Sigmoid colon (tissue), 7 donors: ENCODE measurements around the gene MRPL40. TPM values are rescaled to one million over a fixed set of nuclear protein-coding genes. Genes with fewer than 3 reads are reported as not detected.

ENCODE experiments used
- DNase-seq: peaks from one replicate; pipeline ENCODE4 v3.0.0-alpha.2; 2019
- H3K27ac ChIP-seq, 4 donors: fragments of 200-600 bp; sonication (generic); one replicate each; pipeline ENCODE4 v1.5.1; 2016 to 2019; ENCODE audit warnings: mild to moderate bottlenecking in 1 of 4
- H3K27me3 ChIP-seq, 3 donors: fragments of 200-600 bp; sonication (generic); one replicate each; pipeline ENCODE4 v1.5.1; 2019; ENCODE audit warnings: mild to moderate bottlenecking in 1 of 3
- H3K36me3 ChIP-seq, 4 donors: fragments of 200-600 bp; sonication (generic); one replicate each; pipeline ENCODE4 v1.5.1; 2016 to 2019
- H3K4me1 ChIP-seq, 4 donors: fragments of 200-600 bp; sonication (generic); one replicate each; pipeline ENCODE4 v1.5.1; 2017 to 2019
- H3K4me3 ChIP-seq, 4 donors: fragments of 200-600 bp; sonication (generic); one replicate each; pipeline ENCODE4 v1.5.1; 2017 to 2019; ENCODE audit warnings: mild to moderate bottlenecking in 2 of 4, moderate library complexity in 1 of 4
- H3K9me3 ChIP-seq, 4 donors: fragments of 200-600 bp in 3 of 4; sonication (generic) in 3 of 4; one replicate each; pipeline versions ENCODE4 v1.5.1 to v1.6.1; 2013 to 2019
- EP300 ChIP-seq, 4 donors: sonication (generic); formaldehyde crosslinking; IDR thresholded peaks; one replicate each; pipeline ENCODE4 v1.6.1; 2017; ENCODE audit warnings: antibody characterized with exemption in 4 of 4
- POLR2A ChIP-seq, 2 donors: fragments of 450-650 bp; IDR thresholded peaks; one replicate each; pipeline ENCODE4 v1.6.1; 2016; ENCODE audit warnings: antibody characterized with exemption in 2 of 2, mild to moderate bottlenecking in 2 of 2, moderate library complexity in 2 of 2
- POLR2AphosphoS5 ChIP-seq, 4 donors: sonication (generic); formaldehyde crosslinking; IDR thresholded peaks; one replicate each; pipeline ENCODE4 v1.6.1; 2017; ENCODE audit warnings: antibody characterized with exemption in 4 of 4
- whole genome bisulfite sequencing, 2 donors: extraction: QIAGEN DNeasy Blood & Tissue Kit; methylation state at CpG; one replicate each; pipeline ENCODE4 v1.1.7; 2013; 5-methylcytosine and 5-hydroxymethylcytosine counted together
- intact Hi-C: fragments of 100-400 bp; cut with DNase I; formaldehyde crosslinking; loops from one replicate; pipeline ENCODE4 v1.15.1; 2023
- polyA plus RNA-seq, 3 donors: library from polyadenylated mRNA; stranded (reverse); fragments of 200-250 nt; gene quantifications; one replicate each; pipeline ENCODE4 v1.2.3, GENCODE V29; 2013
- total RNA-seq, 4 donors: library from RNA; depleted of rRNA; stranded (reverse); fragments of >200 nt; gene quantifications; one replicate each; pipeline ENCODE4 v1.1.0, GENCODE V29; 2016
- TF ChIP-seq, protein P1 (sequence below), 4 experiments: fragments of 450-650 bp in 3 of 4; fragments of 200-600 bp in 1 of 4; IDR thresholded peaks; one replicate each; pipeline ENCODE4 v1.5.1; 2016 to 2019; ENCODE audit warnings: antibody characterized with exemption in 4 of 4, mild to moderate bottlenecking in 3 of 4, moderate library complexity in 2 of 4
- donor health status: healthy with polysubstance abuse.
- donor health status: Bipolar disorder and iron deficiency.
- donor health status: healthy.

Gene MRPL40
- total and polyA plus RNA-seq, 7 donors: 19.5 to 32.4 (median 30.1) TPM

DNA sequence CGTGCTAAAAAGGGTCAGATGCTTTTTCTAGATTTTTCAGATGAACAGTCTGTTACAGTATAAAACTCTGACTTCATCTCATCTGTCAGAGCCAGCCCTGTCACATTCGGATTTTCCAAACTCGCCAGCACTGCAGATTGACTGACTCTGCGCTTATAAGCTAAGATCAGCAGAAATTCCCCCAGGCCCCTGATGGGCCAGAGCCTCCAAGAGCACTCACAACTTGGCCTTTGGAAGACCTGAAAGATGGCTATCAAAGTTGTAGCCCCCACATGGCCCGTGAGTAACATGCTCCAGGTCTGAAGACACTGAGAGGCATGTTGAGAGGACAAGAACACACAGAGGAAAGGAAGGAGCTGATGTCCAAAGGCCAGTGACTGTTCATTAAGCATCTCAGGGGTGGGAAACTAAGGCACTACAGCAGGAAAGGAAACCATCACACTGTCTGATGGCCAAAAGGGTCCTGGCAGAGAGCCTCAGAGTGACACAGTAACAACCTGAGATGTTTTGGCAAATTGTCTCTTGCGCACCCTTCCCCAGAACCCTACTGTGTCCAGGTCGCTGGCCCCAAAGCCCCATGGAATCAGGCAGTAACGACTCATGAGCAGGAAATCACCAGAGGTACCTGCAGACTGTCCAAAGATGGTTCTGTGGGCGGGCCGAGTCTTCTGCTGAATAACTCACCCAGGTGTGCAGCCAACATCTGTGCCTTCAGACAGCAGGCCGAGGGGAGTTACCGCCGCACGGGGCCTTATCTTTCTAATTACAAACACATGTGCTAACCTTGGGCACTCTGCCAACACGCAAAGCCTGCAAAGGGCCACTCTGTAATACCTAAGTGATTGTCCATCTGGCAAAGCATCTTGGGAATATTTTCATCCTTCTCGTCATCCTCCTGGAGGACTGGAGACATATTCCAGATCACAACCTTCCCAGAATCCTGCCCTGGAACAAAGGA is 24.4 kb upstream of the MRPL40 start:
- no peaks in the 10 kb centered on the region for H3K27me3 ChIP-seq
- intact Hi-C loops: no loop called here
- H3K9me3 ChIP-seq: no peaks in the 10 kb centered on the region
- peaks cover 0 to 8% (median 0%) of the 10 kb centered on the region in 4 donors for H3K4me1 ChIP-seq
- TF ChIP-seq POLR2AphosphoS5 (IDR thresholded peaks at IDR 0.05): no peak
- TF ChIP-seq EP300 (IDR thresholded peaks at IDR 0.05): no peak
- TF ChIP-seq, protein P1, sequence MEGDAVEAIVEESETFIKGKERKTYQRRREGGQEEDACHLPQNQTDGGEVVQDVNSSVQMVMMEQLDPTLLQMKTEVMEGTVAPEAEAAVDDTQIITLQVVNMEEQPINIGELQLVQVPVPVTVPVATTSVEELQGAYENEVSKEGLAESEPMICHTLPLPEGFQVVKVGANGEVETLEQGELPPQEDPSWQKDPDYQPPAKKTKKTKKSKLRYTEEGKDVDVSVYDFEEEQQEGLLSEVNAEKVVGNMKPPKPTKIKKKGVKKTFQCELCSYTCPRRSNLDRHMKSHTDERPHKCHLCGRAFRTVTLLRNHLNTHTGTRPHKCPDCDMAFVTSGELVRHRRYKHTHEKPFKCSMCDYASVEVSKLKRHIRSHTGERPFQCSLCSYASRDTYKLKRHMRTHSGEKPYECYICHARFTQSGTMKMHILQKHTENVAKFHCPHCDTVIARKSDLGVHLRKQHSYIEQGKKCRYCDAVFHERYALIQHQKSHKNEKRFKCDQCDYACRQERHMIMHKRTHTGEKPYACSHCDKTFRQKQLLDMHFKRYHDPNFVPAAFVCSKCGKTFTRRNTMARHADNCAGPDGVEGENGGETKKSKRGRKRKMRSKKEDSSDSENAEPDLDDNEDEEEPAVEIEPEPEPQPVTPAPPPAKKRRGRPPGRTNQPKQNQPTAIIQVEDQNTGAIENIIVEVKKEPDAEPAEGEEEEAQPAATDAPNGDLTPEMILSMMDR (IDR thresholded peaks at IDR 0.05): no peak
- no peak for TF ChIP-seq POLR2A (IDR thresholded peaks at IDR 0.05)
- WGBS, 2 donors: 62 to 83% methylated on average over 16 of the region's 16 CpGs
- H3K36me3 ChIP-seq: peaks cover 9 to 55% (median 32%) of the 10 kb centered on the region in 4 donors
- H3K4me3 ChIP-seq: no peak overlapping the region
- peak; percentile 65 for DNase-seq
- no peak overlapping the region for H3K27ac ChIP-seq

DNA sequence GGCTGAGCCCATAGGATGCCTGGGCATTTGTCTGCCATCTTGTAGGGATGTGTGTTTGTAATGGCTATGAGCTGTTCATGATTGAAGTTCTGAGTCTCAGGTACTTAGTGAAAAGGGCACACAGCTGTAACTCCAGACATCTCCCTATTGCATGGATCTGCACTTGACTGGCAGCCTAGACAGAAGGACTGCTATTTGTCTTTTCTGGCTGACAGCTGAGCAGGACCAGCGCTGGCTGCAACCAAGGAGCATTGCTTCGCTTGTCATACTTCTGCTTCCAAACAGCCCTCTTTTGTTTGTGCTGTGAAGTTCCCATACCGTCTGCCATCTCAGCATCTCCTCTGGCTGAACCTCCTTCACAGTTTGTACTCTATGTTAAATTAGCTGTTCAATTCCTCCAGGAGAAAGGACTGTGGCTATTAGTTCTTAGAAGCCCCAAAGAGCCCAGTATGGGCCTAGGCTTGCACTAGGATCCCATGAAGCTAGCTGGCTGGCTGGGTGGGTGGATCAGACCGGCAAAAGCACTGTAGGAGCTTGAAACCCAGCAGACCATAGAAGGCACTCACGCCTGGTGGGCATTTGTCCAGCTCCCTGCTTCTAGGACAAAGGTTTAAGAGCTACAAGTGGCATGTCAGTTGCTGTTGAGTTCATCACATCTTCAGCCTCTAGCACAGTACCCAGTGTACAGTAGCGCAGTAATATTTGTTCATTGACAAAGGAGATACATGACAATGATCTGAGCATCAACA is 21.2 kb upstream of the MRPL40 start:
- peaks cover 0 to 8% (median 0%) of the 10 kb centered on the region in 4 donors for H3K4me1 ChIP-seq
- H3K36me3 ChIP-seq: peaks cover 9 to 41% (median 23%) of the 10 kb centered on the region in 4 donors
- TF ChIP-seq POLR2AphosphoS5 (IDR thresholded peaks at IDR 0.05) (no peak), POLR2A (IDR thresholded peaks at IDR 0.05) (no peak), EP300 (IDR thresholded peaks at IDR 0.05) (no peak)
- TF ChIP-seq, protein P1 (IDR thresholded peaks at IDR 0.05): no peak
- no peaks in the 10 kb centered on the region for H3K27me3 ChIP-seq
- no peak overlapping the region for H3K27ac ChIP-seq
- H3K4me3 ChIP-seq: no peak overlapping the region
- 94 to 97% methylated on average over 6 of the region's 6 CpGs for WGBS, 2 donors
- no peaks in the 10 kb centered on the region for H3K9me3 ChIP-seq
- no peak for DNase-seq
- intact Hi-C loops: no loop called here

DNA sequence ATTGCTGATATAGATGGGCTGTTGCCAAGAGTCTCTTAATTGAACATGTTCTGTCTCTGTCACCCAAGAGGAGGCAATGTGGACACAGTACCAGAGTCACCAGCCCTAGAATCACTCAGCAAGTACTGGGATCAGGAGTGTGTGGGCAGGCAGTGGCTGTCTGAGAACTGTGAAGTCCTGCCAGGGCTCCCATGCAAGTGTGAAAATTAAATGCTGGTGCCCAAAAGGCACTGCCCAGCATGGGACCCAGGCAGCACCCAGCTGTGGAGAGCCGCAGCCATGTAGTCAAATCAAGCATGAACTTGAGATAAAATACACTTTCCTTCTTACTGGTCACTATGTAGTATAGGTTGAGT is 20.7 kb upstream of the MRPL40 start:
- Histone ChIP-seq H3K9me3 (no peaks in the 10 kb centered on the region), H3K27ac (no peak overlapping the region), H3K36me3 (peaks cover 4 to 36% (median 20%) of the 10 kb centered on the region in 4 donors), H3K4me1 (peaks cover 0 to 8% (median 0%) of the 10 kb centered on the region in 4 donors), H3K4me3 (no peak overlapping the region), H3K27me3 (no peaks in the 10 kb centered on the region)
- WGBS, 2 donors: 92 to 96% methylated on average over 1 of the region's 1 CpG
- TF ChIP-seq POLR2A (IDR thresholded peaks at IDR 0.05) (no peak), EP300 (IDR thresholded peaks at IDR 0.05) (no peak), POLR2AphosphoS5 (IDR thresholded peaks at IDR 0.05) (no peak)
- TF ChIP-seq, protein P1 (IDR thresholded peaks at IDR 0.05): no peak
- no peak for DNase-seq
- intact Hi-C loops: no loop called here

GRCh38 chr22:19412478-19412877 is 19.9 kb upstream of the MRPL40 start:
- intact Hi-C loops: no loop called here
- Histone ChIP-seq H3K9me3 (no peaks in the 10 kb centered on the region), H3K27ac (no peak overlapping the region), H3K4me3 (no peak overlapping the region), H3K27me3 (no peaks in the 10 kb centered on the region), H3K36me3 (peaks cover 0 to 28% (median 18%) of the 10 kb centered on the region in 4 donors), H3K4me1 (peaks cover 0 to 8% (median 0%) of the 10 kb centered on the region in 4 donors)
- peak; percentile 6 for DNase-seq
- TF ChIP-seq POLR2AphosphoS5 (IDR thresholded peaks at IDR 0.05) (no peak), EP300 (IDR thresholded peaks at IDR 0.05) (no peak), POLR2A (IDR thresholded peaks at IDR 0.05) (no peak)
- TF ChIP-seq, protein P1 (IDR thresholded peaks at IDR 0.05): no peak
- WGBS, 2 donors: 92 to 95% methylated on average over 4 of the region's 4 CpGs
